ENCODE data around the gene C16orf74. TPM values are rescaled to one million over a fixed set of nuclear protein-coding genes. Genes with fewer than 3 reads are reported as not detected.

The C16orf74 gene
- polyA plus RNA-seq, 2 of the 4 experiments (the other 2 are of a cell fraction): 3.8 to 9.1 TPM

DNA sequence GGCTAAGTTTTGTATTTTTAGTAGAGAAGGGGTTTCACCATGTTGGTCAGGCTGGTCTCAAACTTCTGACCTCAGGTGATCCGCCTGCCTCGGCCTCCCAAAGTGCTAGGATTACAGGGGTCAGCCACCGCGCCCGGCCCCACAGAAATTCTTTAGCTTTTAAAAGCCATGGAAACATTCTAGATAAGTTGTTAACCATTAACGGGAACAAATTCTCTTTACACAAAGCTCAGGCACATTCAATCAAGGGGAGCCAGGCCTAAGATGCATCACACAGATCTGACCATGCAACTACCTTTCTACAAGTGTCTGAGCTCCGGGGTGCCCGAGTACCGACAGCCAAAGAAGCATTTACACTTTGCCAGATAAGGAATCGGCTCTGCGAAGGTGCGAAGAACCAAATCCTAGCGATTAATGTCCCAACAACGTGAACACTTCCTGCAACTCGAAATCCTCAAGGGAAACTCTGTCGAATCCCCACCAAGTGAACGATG, 47.4 kb upstream of the C16orf74 start:
- ChIA-PET POLR2A (no interaction called here), CTCF (interaction anchor here (0.6 to 2.3 kb wide), 4 partner anchors 10 to 125 kb away, joined by 3 to 6 read pairs (median 3); no protein-coding TSS in a partner anchor)
- Histone ChIP-seq H3K4me2 (peak overlapping the region; percentile 99), H3K4me1 (peaks cover 19% of the 10 kb centered on the region), H3K9me3 (no peaks in the 10 kb centered on the region), H3K4me3 (peak overlapping the region; percentile 100), H3K27ac (peak overlapping the region; percentile 98)
- no peak for ATAC-seq
- TF ChIP-seq, protein P1, sequence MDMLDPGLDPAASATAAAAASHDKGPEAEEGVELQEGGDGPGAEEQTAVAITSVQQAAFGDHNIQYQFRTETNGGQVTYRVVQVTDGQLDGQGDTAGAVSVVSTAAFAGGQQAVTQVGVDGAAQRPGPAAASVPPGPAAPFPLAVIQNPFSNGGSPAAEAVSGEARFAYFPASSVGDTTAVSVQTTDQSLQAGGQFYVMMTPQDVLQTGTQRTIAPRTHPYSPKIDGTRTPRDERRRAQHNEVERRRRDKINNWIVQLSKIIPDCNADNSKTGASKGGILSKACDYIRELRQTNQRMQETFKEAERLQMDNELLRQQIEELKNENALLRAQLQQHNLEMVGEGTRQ (IDR thresholded peaks at IDR 0.05): no peak
- TF ChIP-seq ZFP36 (IDR thresholded peaks at IDR 0.05; ENCODE audit: borderline replicate concordance, partially characterized antibody): no peak
- no peak for TF ChIP-seq EHF (CRISPR knock-in tag; IDR thresholded peaks at IDR 0.05)
- TF ChIP-seq TP53 (CRISPR knock-in tag; IDR thresholded peaks at IDR 0.05): no peak
- TF ChIP-seq ZSCAN20 (CRISPR knock-in tag; IDR thresholded peaks at IDR 0.05): no peak
- TF ChIP-seq HOXB13 (CRISPR knock-in tag; IDR thresholded peaks at IDR 0.05; ENCODE audit: low read depth): no peak
- TF ChIP-seq, protein P2, sequence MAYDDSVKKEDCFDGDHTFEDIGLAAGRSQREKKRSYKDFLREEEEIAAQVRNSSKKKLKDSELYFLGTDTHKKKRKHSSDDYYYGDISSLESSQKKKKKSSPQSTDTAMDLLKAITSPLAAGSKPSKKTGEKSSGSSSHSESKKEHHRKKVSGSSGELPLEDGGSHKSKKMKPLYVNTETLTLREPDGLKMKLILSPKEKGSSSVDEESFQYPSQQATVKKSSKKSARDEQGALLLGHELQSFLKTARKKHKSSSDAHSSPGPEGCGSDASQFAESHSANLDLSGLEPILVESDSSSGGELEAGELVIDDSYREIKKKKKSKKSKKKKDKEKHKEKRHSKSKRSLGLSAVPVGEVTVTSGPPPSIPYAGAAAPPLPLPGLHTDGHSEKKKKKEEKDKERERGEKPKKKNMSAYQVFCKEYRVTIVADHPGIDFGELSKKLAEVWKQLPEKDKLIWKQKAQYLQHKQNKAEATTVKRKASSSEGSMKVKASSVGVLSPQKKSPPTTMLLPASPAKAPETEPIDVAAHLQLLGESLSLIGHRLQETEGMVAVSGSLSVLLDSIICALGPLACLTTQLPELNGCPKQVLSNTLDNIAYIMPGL (CRISPR knock-in tag; IDR thresholded peaks at IDR 0.05; ENCODE audit: borderline replicate concordance): no peak
- TF ChIP-seq KDM5A (IDR thresholded peaks at IDR 0.05): no peak
- no peak for TF ChIP-seq ESRRA (IDR thresholded peaks at IDR 0.05; ENCODE audit: borderline replicate concordance, low read length)
- TF ChIP-seq HDAC2 (IDR thresholded peaks at IDR 0.05): no peak
- 12% methylated on average over 17 of the region's 17 CpGs for WGBS (ENCODE audit: missing lambda C conversion rate)
- no peak for FAIRE-seq
- peak in 1 of 2 experiments; percentile 29 for DNase-seq (ENCODE audit: low read depth in 1 of 2, low spot score in 1 of 2)

DNA sequence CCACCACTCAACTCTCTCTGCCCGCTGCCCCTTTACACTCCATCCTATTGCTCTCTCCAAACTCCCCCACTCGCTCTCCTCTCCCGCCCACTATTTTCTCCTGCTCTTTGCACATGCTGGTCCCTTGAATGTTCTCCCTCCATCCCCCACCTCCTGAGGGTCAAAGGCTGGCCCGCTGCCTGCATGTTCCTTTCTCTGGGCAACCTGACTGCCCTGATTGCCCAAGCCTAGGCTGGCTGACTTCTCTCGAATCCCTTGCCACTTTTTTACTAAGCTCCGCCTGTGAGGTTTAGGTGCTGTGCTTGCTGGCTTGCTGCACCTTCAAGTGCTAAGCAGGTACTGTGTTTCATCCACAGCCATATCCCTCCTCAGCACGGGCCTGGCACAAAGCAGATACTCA, 45.7 kb upstream of the C16orf74 start:
- DNase-seq (ENCODE audit: low read depth in 1 of 2, low spot score in 1 of 2): no peak
- FAIRE-seq: no peak
- Histone ChIP-seq H3K9me3 (no peaks in the 10 kb centered on the region), H3K4me1 (peaks cover 19% of the 10 kb centered on the region), H3K4me3 (no peak overlapping the region), H3K4me2 (no peak overlapping the region), H3K27ac (no peak overlapping the region)
- WGBS (ENCODE audit: missing lambda C conversion rate): 92% methylated on average over 7 of the region's 7 CpGs
- CTCF ChIA-PET: interaction anchor here (0.8 to 2.3 kb wide), 5 partner anchors 8 to 368 kb away, joined by 3 to 6 read pairs (median 3); no protein-coding TSS in a partner anchor
- POLR2A ChIA-PET: no interaction called here
- TF ChIP-seq CBX2 (IDR thresholded peaks at IDR 0.05; ENCODE audit: borderline replicate concordance, low read depth) (no peak), ZNF302 (CRISPR knock-in tag; IDR thresholded peaks at IDR 0.05) (no peak)
- TF ChIP-seq, protein P3, sequence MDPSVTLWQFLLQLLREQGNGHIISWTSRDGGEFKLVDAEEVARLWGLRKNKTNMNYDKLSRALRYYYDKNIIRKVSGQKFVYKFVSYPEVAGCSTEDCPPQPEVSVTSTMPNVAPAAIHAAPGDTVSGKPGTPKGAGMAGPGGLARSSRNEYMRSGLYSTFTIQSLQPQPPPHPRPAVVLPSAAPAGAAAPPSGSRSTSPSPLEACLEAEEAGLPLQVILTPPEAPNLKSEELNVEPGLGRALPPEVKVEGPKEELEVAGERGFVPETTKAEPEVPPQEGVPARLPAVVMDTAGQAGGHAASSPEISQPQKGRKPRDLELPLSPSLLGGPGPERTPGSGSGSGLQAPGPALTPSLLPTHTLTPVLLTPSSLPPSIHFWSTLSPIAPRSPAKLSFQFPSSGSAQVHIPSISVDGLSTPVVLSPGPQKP (IDR thresholded peaks at IDR 0.05; ENCODE audit: low read depth, low read length): no peak
- ATAC-seq: no peak

DNA sequence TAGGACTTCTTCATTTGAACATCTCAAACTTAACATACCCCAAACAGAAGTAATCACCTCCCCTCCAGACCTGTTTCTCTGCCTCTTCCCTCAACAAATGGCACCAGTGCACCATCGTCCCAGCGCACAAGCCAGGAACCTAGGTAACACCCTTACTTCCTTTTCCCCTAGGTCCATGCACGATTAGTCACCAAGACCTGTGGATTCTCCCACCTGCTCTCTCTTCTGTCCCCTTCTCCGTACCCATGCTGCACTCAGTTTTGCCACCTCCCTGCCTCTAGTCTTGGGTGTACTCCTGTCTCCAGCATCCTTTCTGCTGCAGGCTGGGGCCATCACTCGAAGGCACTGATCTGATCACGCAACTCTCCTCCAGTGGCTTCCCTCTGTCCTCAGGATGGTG, 45.3 kb upstream of the C16orf74 start:
- no peak overlapping the region for H3K4me3 ChIP-seq
- H3K9me3 ChIP-seq: no peaks in the 10 kb centered on the region
- H3K27ac ChIP-seq: no peak overlapping the region
- WGBS (ENCODE audit: missing lambda C conversion rate): 94% methylated on average over 6 of the region's 6 CpGs
- no peak for ATAC-seq
- ChIA-PET POLR2A (no interaction called here), CTCF (interaction anchor here (1.1 to 2.3 kb wide), 3 partner anchors 23 to 220 kb away, joined by 3 to 8 read pairs (median 3); no protein-coding TSS in a partner anchor)
- no peak for DNase-seq (ENCODE audit: low read depth in 1 of 2, low spot score in 1 of 2)
- no peak overlapping the region for H3K4me2 ChIP-seq
- TF ChIP-seq, protein P4, sequence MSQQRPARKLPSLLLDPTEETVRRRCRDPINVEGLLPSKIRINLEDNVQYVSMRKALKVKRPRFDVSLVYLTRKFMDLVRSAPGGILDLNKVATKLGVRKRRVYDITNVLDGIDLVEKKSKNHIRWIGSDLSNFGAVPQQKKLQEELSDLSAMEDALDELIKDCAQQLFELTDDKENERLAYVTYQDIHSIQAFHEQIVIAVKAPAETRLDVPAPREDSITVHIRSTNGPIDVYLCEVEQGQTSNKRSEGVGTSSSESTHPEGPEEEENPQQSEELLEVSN (IDR thresholded peaks at IDR 0.05; ENCODE audit: borderline replicate concordance, low read depth): no peak
- TF ChIP-seq RFX5 (IDR thresholded peaks at IDR 0.05): no peak
- TF ChIP-seq CBX2 (IDR thresholded peaks at IDR 0.05; ENCODE audit: borderline replicate concordance, low read depth): no peak
- TF ChIP-seq HDAC2 (IDR thresholded peaks at IDR 0.05): no peak
- peaks cover 19% of the 10 kb centered on the region for H3K4me1 ChIP-seq
- FAIRE-seq: no peak
